CD4-positive, CD25-positive, alpha-beta regulatory T cell (primary cell): ENCODE measurements around the gene STPG1. TPM values are rescaled to one million over a fixed set of nuclear protein-coding genes. Genes with fewer than 3 reads are reported as not detected.

Source experiments
- ATAC-seq, 2 donors: fragments of 150-1000 bp; cut with Tn5 transposase; one replicate each; pipeline ENCODE4 v1.10.0; 2021; ENCODE audit warnings: low read depth in 2 of 2, moderate number of reproducible peaks in 2 of 2, moderate library complexity in 1 of 2
- DNase-seq, 3 donors: peaks; one replicate each; pipeline versions ENCODE4 v3.0.0 to v3.0.0-alpha.2; 2012 to 2022; ENCODE audit warnings: mixed read lengths in 1 of 3
- H3K27ac ChIP-seq: one replicate; pipeline ENCODE4 v1.7.0; 2013; ENCODE audit warnings: mild to moderate bottlenecking, low read length; ENCODE audit not compliant: insufficient read depth, poor library complexity, severe bottlenecking
- H3K27me3 ChIP-seq: one replicate; pipeline ENCODE4 v1.7.0; 2013; ENCODE audit warnings: low read length; ENCODE audit not compliant: control insufficient read depth, insufficient read depth
- H3K36me3 ChIP-seq: one replicate; pipeline ENCODE4 v1.7.0; 2013; ENCODE audit warnings: mild to moderate bottlenecking, low read length, moderate library complexity; ENCODE audit not compliant: control insufficient read depth, insufficient read depth
- H3K4me1 ChIP-seq: 2 replicates; pipeline ENCODE4 v1.7.0; 2013; ENCODE audit warnings: mild to moderate bottlenecking, low read length; ENCODE audit not compliant: insufficient read depth, control insufficient read depth, poor library complexity, severe bottlenecking
- H3K4me3 ChIP-seq: one replicate; pipeline ENCODE4 v1.7.0; 2013; ENCODE audit warnings: low read depth, mild to moderate bottlenecking, low read length, moderate library complexity
- H3K9me3 ChIP-seq, 2 experiments: 1 replicate in 1 of 2; 2 replicates in 1 of 2; pipeline ENCODE4 v1.7.0; 2013; ENCODE audit warnings: low read length in 2 of 2, mild to moderate bottlenecking in 1 of 2, moderate library complexity in 1 of 2; ENCODE audit not compliant: control insufficient read depth in 2 of 2
- H3K27ac Mint-ChIP-seq, 3 donors: one replicate each; pipeline ENCODE4 v1.8.0; 2020 to 2022; ENCODE audit warnings: mild to moderate bottlenecking in 3 of 3, mixed read lengths in 3 of 3, moderate library complexity in 2 of 3
- H3K27me3 Mint-ChIP-seq: one replicate; pipeline ENCODE4 v1.8.0; 2022; ENCODE audit warnings: mild to moderate bottlenecking, mixed read lengths
- H3K36me3 Mint-ChIP-seq: one replicate; pipeline ENCODE4 v1.8.0; 2020; ENCODE audit warnings: mixed read lengths
- H3K4me1 Mint-ChIP-seq, 4 donors: one replicate each; pipeline ENCODE4 v1.8.0; 2020 to 2022; ENCODE audit warnings: mixed read lengths in 4 of 4, mild to moderate bottlenecking in 1 of 4
- H3K4me3 Mint-ChIP-seq, 4 donors: one replicate each; pipeline ENCODE4 v1.8.0; 2020 to 2022; ENCODE audit warnings: mild to moderate bottlenecking in 4 of 4, mixed read lengths in 4 of 4, moderate library complexity in 3 of 4
- H3K9me3 Mint-ChIP-seq, 7 donors: one replicate each; pipeline ENCODE4 v1.8.0; 2020 to 2022; ENCODE audit warnings: mixed read lengths in 7 of 7, mild to moderate bottlenecking in 3 of 7, moderate library complexity in 2 of 7
- polyA plus RNA-seq, 4 donors: library from polyadenylated mRNA; unstranded; fragments of 300-500 nt; fragmentation: Illumina TruSeq; gene quantifications; one replicate each; pipeline ENCODE4 v1.2.3, GENCODE V29; 2021
- total RNA-seq: library from RNA; stranded (reverse); gene quantifications from one replicate; pipeline ENCODE4 v1.2.3, GENCODE V29; 2022

The STPG1 gene
- total and polyA plus RNA-seq, 5 donors from 2014 or later, result 1.1 to 5.3 (median 3.4) TPM

DNA sequence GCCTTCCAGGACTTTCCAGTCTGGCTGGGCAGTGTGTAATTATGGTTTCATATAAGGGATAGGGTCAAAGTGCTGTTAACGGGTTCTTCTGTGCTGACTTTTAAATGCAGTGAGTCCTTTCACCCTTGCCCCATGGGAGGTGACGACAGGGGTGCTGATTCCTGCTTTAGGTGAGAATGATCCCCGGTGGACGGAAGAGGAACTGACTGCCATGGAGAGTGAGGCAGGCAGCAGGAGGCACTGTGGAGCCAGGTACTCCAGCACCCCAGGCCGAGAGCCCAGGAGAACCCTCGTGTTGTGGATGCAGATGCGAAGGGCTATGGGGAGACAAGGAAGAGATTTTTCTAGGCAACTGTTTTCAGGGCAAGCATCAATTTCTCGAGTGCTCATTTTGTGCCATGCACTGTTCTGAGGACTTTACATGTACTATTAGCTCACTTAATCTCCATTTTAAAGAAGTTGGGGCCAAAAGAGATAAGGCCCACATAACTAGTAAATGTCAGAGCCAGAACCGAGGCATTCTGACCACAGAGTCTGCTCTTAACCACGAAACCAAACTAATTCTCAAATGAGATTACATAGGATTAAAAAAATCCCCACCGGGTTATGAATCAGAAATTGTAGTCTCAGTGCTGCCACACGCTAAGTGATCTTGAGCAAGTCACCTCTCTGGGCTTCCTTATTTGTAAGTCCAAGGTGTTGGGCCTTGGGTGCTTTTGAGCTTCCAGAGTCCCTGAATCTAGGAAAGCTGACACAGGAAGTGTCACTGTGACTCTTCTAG, 28.2 kb downstream of the STPG1 start:
- H3K27ac ChIP-seq, result peak overlapping the region; percentile 42
- Mint-ChIP-seq H3K27ac (peak overlapping the region in 2 of 3 donors; percentile 55 to 67), H3K4me1 (peaks cover 11 to 34% (median 18%) of the 10 kb centered on the region in 4 donors), H3K36me3 (peaks cover 3% of the 10 kb centered on the region), H3K27me3 (no peaks in the 10 kb centered on the region), H3K9me3 (no peaks in the 10 kb centered on the region), H3K4me3 (peak overlapping the region in 1 of 4 donors; percentile 5)
- H3K4me3 ChIP-seq, result no peak overlapping the region
- no peaks in the 10 kb centered on the region for H3K36me3 ChIP-seq
- no peaks in the 10 kb centered on the region for H3K27me3 ChIP-seq
- H3K4me1 ChIP-seq, result peaks cover 18% of the 10 kb centered on the region
- ATAC-seq, result no peak
- no peaks in the 10 kb centered on the region for H3K9me3 ChIP-seq
- peak; percentile 20 to 59 (median 30) for DNase-seq

DNA sequence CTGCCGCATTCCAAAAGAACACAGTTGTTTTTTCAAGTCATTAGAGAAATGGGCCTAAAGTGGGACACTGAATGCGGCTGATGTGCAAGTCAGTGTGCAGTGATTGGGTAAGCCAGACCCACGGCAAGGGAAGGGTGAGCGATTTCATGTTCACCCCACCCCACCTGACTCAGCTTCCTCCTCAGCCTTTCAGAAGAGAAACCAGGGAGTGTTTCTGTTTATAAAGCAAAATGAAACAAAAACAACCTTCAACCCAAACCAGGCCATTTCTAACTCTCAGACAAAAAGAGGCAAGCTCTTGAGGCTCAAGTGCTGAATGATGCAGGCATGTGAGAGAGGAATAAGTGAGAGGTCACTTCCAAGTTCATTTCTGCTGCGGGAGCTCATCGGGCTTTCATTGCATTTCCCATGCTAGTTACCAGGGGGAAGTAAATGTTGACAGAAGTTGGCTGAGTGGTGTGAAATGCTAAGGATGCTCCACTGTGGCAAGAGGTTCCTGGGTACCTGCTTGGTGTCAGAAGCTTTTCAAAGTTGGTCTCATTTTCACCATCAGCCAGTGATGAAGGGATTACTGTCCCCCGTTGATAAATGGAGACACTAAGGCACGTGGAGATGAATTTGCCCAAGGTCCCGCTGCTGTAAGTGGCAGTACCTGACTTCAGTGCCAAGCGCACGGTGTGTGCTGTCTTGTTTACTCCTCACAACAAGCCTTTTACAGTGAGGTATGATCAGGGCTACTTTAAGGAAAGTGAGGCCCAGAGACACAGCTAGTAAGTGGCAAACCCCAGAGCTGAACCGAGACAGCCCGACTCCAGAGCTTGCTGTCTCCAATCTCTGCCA, 29.1 kb downstream of the STPG1 start:
- H3K36me3 ChIP-seq, result no peaks in the 10 kb centered on the region
- peak overlapping the region; percentile 65 for H3K4me3 ChIP-seq
- H3K4me3 Mint-ChIP-seq, result peak overlapping the region in 3 of 4 donors; percentile 34 to 64 (median 59)
- H3K27me3 ChIP-seq, result no peaks in the 10 kb centered on the region
- H3K36me3 Mint-ChIP-seq, result peaks cover 8% of the 10 kb centered on the region
- H3K27ac ChIP-seq, result peak overlapping the region; percentile 42
- ATAC-seq, result peak; percentile 74 to 89
- H3K4me1 ChIP-seq, result peaks cover 18% of the 10 kb centered on the region
- peak in 2 of 3 donors; percentile 18 to 89 for DNase-seq
- no peaks in the 10 kb centered on the region for H3K9me3 Mint-ChIP-seq
- H3K4me1 Mint-ChIP-seq, result peaks cover 11 to 34% (median 17%) of the 10 kb centered on the region in 4 donors
- H3K27ac Mint-ChIP-seq, result peak overlapping the region; percentile 67 to 92 (median 85)
- H3K9me3 ChIP-seq, result no peaks in the 10 kb centered on the region
- no peaks in the 10 kb centered on the region for H3K27me3 Mint-ChIP-seq

DNA sequence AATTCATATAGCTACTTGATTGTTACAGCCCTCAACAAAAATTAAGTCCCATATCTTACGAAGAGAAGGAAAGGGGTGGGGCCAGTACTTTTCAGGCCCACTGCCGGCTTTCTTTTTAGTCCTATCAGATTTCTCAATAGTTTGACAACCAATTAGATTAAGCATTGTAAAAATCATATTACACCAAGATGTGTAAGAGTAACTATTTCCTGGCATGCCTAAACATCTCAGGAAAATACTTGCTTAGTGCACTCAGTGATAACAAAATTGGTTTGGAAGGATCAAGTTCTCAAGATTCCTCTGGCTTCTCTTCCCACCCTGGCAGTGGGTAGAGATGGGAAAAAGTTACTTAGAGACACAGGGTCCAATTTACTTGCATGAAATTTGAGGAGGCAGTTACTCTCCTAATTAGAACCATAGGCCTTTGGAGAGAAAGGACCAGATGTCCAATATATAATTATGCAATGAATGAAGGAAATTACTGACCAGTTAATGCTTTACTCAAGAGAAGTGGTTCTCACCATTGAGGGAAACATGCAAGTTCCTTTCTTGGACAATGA, 30.1 kb downstream of the STPG1 start:
- Mint-ChIP-seq H3K36me3 (peaks cover 16% of the 10 kb centered on the region), H3K27ac (no peak overlapping the region), H3K4me3 (no peak overlapping the region), H3K9me3 (no peaks in the 10 kb centered on the region), H3K4me1 (peaks cover 11 to 34% (median 17%) of the 10 kb centered on the region in 4 donors), H3K27me3 (no peaks in the 10 kb centered on the region)
- ATAC-seq, result no peak
- H3K27me3 ChIP-seq, result no peaks in the 10 kb centered on the region
- H3K4me1 ChIP-seq, result peaks cover 18% of the 10 kb centered on the region
- no peak overlapping the region for H3K4me3 ChIP-seq
- DNase-seq, result no peak
- H3K36me3 ChIP-seq, result peaks cover 5% of the 10 kb centered on the region
- no peaks in the 10 kb centered on the region for H3K9me3 ChIP-seq
- H3K27ac ChIP-seq, result no peak overlapping the region

- no peak overlapping the region for H3K4me3 Mint-ChIP-seq
- no peak overlapping the region for H3K27ac ChIP-seq
- no peaks in the 10 kb centered on the region for H3K27me3 ChIP-seq
- ATAC-seq (no peak), DNase-seq (no peak)
- no peak overlapping the region for H3K27ac Mint-ChIP-seq
- peaks cover 20% of the 10 kb centered on the region for H3K36me3 Mint-ChIP-seq
- H3K36me3 ChIP-seq, result peaks cover 5% of the 10 kb centered on the region
- H3K9me3 Mint-ChIP-seq, result no peaks in the 10 kb centered on the region
- peaks cover 18% of the 10 kb centered on the region for H3K4me1 ChIP-seq
- no peaks in the 10 kb centered on the region for H3K9me3 ChIP-seq
- H3K4me3 ChIP-seq, result no peak overlapping the region
- no peaks in the 10 kb centered on the region for H3K27me3 Mint-ChIP-seq
- H3K4me1 Mint-ChIP-seq, result peaks cover 11 to 34% (median 17%) of the 10 kb centered on the region in 4 donors
These were observed 31.4 kb downstream of the STPG1 start for GRCh38 chr1:24382165-24382577.

- peaks cover 20% of the 10 kb centered on the region for H3K36me3 Mint-ChIP-seq
- peak overlapping the region in 1 of 3 donors; percentile 33 for H3K27ac Mint-ChIP-seq
- H3K4me3 ChIP-seq, result no peak overlapping the region
- no peaks in the 10 kb centered on the region for H3K9me3 ChIP-seq
- peaks cover 18% of the 10 kb centered on the region for H3K4me1 ChIP-seq
- no peak overlapping the region for H3K27ac ChIP-seq
- H3K4me1 Mint-ChIP-seq, result peaks cover 11 to 29% (median 16%) of the 10 kb centered on the region in 4 donors
- H3K4me3 Mint-ChIP-seq, result no peak overlapping the region
- DNase-seq (no peak), ATAC-seq (no peak)
- H3K36me3 ChIP-seq, result peaks cover 5% of the 10 kb centered on the region
- no peaks in the 10 kb centered on the region for H3K27me3 Mint-ChIP-seq
- H3K27me3 ChIP-seq, result no peaks in the 10 kb centered on the region
- no peaks in the 10 kb centered on the region for H3K9me3 Mint-ChIP-seq
These were observed 32.3 kb downstream of the STPG1 start for GRCh38 chr1:24381256-24381655.

DNA sequence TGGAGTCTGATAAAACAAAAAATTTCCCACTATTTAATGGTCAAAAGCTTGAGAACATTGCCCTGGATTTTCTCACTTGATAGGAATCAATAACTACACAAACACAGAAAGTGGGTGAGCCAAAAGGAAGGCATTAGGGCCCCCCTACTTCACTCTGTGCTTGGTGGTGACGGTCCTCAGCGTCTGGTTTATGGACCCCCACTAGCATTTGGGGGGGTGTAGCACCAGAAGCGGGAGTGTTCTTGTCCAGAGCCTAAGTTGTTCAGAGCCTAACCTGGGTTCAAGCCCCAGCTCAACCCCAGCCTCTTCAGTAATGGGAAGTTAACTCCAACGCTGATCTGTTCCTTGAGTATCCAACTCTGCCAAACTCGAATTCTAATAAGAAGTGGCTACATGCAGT, 33.1 kb downstream of the STPG1 start:
- no peaks in the 10 kb centered on the region for H3K9me3 ChIP-seq
- H3K27me3 Mint-ChIP-seq, result no peaks in the 10 kb centered on the region
- no peaks in the 10 kb centered on the region for H3K27me3 ChIP-seq
- ATAC-seq (no peak), DNase-seq (no peak)
- peaks cover 12% of the 10 kb centered on the region for H3K4me1 ChIP-seq
- H3K4me3 ChIP-seq, result no peak overlapping the region
- no peak overlapping the region for H3K27ac Mint-ChIP-seq
- H3K9me3 Mint-ChIP-seq, result no peaks in the 10 kb centered on the region
- H3K4me3 Mint-ChIP-seq, result no peak overlapping the region
- H3K4me1 Mint-ChIP-seq, result peaks cover 11 to 25% (median 14%) of the 10 kb centered on the region in 4 donors
- peaks cover 5% of the 10 kb centered on the region for H3K36me3 ChIP-seq
- no peak overlapping the region for H3K27ac ChIP-seq
- peaks cover 20% of the 10 kb centered on the region for H3K36me3 Mint-ChIP-seq

- H3K27me3 ChIP-seq, result no peaks in the 10 kb centered on the region
- no peaks in the 10 kb centered on the region for H3K27me3 Mint-ChIP-seq
- peaks cover 5% of the 10 kb centered on the region for H3K36me3 ChIP-seq
- H3K4me3 Mint-ChIP-seq, result no peak overlapping the region
- peaks cover 6 to 18% (median 8%) of the 10 kb centered on the region in 4 donors for H3K4me1 Mint-ChIP-seq
- peaks cover 5% of the 10 kb centered on the region for H3K4me1 ChIP-seq
- H3K27ac Mint-ChIP-seq, result no peak overlapping the region
- no peak for ATAC-seq
- no peak for DNase-seq
- no peak overlapping the region for H3K27ac ChIP-seq
- H3K9me3 ChIP-seq, result no peaks in the 10 kb centered on the region
- peaks cover 22% of the 10 kb centered on the region for H3K36me3 Mint-ChIP-seq
- H3K4me3 ChIP-seq, result no peak overlapping the region
- H3K9me3 Mint-ChIP-seq, result no peaks in the 10 kb centered on the region
These were observed 33.8 kb downstream of the STPG1 start for GRCh38 chr1:24379733-24380315.
